SH-SY5Y (cell line): ENCODE results near the gene MACROD2.

Experiments used
- GATA2 ChIP-seq: IDR thresholded peaks from 2 replicates; pipeline ENCODE4 v1.6.1; 2011; ENCODE audit warnings: mild to moderate bottlenecking, low read depth, low read length
- GATA3 ChIP-seq: IDR thresholded peaks from 2 replicates; pipeline ENCODE4 v1.6.1; 2011; ENCODE audit warnings: low read depth, mild to moderate bottlenecking, low read length, moderate library complexity

DNA sequence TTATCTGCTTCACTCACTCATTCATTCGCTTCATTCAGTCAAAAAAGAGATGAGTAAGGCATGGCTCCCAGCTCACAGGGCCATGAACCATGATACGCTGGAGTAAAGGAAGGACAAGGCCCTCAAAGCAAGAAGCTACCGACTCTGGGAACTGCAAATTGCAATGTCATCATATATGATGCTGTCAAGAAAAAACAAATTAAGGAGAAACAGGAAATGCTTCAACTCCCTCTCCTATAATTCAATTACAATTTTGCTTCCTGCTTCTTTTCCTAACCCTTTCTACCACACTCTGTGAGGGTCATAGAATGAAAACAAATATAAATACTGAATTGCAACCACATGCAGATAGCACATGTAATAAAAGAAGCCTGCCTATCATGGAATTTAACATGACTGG is 1067.8 kb downstream of the MACROD2 start:
- TF ChIP-seq GATA2 = no peak
- TF ChIP-seq GATA3 = no peak
